HG03342 (cell line): ENCODE results near the gene A4GALT.
"Not testable (repeated sequence)": the region's sequence is repeated elsewhere in the genome, so short reads cannot be mapped to it uniquely, and the experiment has no call there.

ENCODE experiments used
- ATAC-seq: cut with Tn5 transposase; IDR thresholded peaks from one replicate; pipeline ENCODE4 v1.9.1; 2021; ENCODE audit warnings: mild to moderate bottlenecking, moderate library complexity; ENCODE audit not compliant: unreplicated experiment

Gene A4GALT

DNA sequence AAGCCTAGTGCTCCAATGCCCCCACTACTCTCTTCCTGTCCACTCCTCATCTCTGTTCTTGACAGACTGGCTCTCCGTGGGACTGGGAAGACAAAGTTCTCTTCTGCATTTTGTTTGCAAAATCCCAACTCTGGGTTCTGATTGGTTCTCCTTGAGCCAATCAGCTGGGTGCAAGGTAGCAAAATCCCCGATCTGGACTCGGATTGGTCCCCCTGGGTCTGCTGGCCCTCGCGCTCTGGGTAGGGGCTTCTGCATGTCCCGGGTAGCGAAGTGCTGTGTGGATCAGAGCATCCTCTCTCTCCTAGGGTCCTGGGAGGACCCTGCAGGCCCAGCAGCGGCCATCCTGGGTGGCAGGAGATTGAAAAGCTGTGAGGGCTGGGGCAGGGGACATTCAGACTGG lies 22.3 kb upstream of the A4GALT start:
- ATAC-seq, result no peak

DNA sequence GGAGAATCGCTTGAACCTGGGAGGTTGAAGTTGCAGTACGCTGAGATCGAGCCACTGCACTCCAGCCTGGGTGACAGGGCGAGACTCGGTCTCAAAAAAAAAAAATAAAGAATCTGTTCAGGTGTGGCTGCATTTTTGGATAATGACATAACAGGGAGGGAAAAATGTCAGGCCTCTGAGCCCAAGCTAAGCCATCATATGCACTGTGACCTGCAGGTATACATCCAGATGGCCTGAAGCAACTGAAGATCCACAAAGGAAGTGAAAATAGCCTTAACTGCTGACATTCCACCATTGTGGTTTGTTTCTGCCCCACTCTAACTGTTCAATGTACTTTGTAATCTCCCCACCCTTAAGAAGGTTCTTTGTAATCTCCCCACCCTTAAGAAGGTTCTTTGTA lies 19.6 kb upstream of the A4GALT start:
- not testable (repeated sequence) for ATAC-seq

DNA sequence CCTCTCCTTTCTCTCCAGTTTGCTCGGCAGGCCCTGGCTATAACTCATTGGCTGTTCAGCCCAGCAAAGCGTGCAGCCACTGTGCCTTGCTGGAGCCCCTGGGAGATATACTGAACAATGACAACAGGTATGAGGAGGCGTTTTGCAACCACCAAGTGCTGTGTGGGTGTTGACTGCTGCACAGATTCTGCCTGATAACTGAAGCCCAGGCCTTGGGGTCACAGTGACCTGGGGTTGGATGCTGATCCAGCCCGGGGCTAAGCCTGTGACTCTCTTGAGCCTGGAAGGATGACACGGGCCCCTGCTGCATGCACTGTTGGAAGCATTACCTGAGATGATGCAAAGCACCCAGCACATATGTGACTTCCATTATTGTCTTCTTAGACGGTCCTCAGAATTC lies 13.7 kb upstream of the A4GALT start:
- ATAC-seq, result no peak

DNA sequence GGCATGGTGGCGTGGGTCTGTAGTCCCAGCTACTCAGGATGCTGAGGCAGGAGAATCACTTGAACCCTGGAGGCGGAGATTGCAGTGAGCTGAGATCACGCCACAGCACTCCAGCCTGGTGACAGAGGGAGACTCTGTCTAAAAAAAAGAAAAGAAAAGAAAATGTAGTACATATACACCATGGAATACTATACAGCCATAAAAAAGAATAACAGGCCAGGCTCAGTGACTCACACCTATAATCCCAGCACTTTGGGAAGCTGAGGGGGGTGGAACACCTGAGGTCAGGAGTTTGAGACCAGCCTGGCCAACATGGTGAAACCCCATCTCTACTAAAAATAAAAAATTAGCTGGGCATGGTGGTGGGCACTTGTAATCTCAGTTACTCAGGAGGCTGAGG lies 12.7 kb upstream of the A4GALT start:
- not testable (repeated sequence) for ATAC-seq

DNA sequence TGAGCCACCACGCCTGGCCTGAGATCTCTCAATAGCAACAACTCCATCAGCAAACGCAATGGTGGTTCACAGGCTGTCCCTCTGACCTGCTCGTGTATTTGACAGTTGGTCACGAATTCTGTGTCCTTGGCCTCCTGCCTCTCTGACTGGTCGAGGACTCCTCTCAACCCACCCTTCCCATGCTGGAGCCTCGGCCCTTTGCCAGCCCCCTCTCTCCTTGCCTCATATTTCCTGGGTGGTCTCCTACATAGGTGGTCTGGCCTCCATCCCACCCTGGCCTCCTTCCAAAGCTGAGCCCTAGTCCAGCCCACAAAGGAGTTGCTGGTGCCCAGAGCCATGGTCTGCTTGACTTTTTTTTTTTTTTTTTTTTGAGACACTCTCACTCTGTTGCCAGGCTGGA lies 11.4 kb upstream of the A4GALT start:
- no peak for ATAC-seq

DNA sequence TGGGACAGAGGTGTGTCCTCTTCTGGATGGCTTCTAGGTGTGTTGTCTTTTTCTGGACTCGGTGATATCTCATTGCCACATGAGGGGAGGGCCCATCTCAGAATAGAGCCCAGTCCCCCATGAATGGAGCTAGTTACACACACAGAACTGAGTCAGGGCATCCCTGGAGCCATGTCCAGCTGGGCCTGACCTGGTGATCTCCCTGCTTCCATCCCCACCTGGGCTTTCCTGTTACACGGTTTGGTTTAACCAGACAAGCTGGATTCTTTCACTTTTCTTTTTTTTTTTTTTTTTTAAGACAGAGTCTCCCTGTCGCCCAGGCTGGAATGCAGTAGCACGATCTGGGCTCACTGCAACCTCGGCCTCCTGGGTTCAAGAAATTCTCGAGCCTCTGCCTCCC lies 6.1 kb upstream of the A4GALT start:
- ATAC-seq, result no peak

DNA sequence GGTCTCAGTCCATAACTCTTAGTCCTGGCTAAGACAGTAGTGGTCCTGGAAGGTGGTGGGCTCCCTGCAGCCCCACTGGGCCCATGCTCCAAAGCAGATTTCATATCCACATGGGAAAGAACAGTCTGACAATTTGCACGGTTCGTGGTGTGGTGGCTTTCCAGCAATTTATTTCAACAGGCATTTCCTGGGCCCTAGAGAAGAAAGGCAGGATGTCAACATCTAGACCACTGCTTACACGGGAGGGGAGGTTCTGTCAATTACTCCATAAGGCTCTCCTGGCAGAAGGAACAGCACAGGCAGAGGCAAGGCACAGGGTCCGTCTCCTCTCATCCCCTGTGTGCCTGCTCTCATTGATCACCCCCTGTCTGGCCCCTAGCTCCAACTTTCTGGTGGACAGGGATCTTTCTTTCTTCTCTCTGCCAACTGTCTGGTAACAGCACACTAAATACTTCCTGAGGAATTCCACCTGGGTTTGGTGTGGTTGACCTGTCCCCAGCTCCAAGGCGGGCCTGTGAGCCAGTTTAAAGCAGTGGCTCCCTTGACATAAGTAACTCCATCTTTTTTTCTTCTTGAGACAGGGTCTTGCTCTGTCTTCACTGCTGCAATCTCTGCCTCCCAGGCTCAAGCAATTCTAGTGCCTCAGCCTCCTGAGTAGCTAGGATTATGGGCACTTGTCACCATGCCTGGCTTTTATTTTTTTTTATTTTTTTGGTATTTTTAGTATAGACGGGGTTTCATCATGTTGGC lies 5.1 kb upstream of the A4GALT start:
- ATAC-seq, result no peak

DNA sequence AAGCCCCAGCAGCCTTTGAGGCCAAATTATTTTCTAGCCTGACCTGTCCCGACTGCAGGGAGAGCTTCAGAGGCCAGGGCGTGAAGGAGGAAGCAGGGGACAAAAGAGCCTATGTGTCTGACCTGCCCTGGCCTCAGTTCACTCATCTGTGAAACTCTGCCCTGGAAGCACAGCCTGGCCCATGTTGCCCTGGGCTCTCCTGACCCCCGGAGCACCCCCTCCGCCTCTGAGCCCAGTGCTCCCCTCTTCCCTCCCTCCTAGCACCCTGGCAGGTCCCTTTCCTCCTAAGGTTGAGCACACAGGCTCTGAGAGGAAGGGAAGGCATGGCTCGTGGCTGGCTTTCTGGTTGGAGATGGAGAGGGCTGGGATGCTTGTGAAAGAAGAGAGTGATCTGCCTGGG lies 3.4 kb upstream of the A4GALT start:
- ATAC-seq, result no peak

DNA sequence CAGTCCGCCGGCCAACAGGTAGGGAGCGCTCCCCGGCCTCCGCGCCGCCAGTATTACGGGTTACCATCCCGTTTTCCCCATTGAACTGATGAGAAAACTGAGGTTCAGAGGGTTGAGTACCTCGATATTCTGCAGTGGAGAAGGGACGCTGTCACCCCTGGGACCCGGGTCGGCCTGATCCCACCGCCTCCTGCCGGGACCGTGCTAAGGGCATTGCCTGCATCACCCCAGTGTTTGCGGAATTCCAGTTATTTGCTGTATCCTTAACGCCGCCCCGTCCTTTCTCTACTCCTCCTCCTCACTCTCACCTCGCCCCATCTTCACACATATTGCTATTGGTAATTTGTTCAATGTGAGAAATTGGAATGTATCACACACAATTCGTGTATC lies 370 bp upstream of the A4GALT start:
- no peak for ATAC-seq

DNA sequence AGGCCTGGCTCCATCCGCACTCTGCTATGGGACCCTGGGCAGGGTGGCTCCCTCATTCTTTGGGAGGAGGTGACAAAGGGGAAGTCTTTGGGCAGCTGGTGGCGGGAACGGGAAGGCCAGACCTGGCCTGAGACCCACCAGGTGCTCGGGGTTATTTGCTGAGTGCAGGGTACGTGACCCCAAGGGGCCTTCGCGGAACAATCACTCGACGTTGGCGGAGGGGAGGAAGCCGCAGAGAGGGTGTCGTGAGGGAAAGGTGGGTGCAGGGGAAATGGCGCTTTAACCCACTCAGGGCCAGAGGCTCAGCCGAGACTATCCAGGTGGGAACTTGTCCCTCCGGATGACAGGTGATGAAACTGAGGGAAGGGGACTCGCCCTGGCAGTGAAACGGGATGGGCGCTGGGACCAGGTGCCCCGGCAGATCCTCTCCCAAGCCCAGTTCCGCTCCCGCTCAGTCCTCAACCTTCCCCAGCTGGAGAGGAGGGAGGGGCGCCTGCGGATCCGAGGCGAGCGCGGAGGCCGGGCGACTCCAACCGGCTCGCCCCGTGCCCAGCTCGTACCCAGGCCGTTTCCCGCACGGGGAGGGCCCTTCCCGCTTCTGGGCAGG lies 911 bp downstream of the A4GALT start:
- no peak for ATAC-seq

DNA sequence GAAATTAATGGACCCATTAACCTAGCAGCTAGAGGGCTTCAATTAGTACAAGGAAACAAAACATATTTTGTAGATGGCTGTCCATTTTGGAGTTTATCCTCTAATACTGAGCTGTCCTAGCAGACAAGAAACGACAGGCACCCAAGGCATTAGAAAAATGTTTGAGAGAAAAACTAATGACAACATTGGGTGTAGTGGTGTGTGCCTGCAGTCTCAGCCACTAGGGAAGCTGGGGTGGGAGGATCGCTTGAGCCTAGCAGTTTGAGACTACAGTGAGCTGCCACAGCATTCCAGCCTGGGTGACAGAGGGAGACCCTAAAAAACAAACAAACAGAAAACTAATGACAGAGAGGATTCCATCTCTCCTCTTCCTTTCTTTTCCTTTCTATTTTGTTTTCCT lies 1.5 kb downstream of the A4GALT start:
- ATAC-seq, result no peak

DNA sequence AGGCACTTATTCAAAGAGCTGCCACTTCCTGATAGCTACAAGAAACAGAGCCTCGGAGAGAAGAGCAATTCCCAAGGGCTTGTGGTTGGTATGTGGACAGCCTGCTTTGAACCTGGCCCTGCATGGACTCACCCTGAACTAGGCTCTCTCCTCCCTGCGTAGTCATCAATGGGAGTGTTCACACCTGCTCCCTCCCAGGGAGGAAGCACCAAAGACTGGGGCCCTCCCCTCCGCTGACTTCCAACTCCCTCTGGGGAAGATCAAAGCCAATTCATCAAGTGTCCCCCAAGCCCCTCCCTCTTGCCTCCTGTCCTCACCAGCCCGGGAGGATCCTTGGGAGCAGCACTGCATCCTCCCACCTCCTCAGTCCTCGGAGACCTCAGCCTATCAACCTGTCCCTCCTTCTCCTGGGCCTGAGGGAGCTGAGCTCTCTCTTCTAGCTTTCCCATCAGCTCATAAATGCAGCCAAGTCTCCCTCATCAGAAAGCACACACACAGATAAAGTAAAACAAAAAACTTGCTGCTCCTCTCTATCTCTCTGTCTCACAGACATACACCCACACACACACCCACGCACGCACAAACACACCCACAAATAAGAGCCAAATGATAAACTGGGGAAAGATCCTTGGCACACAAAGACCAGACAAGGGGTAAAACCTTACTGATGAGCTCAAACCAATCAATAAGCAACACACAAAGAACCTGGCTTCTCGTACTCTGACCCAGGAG lies 3.3 kb downstream of the A4GALT start:
- peak; percentile 24 for ATAC-seq

DNA sequence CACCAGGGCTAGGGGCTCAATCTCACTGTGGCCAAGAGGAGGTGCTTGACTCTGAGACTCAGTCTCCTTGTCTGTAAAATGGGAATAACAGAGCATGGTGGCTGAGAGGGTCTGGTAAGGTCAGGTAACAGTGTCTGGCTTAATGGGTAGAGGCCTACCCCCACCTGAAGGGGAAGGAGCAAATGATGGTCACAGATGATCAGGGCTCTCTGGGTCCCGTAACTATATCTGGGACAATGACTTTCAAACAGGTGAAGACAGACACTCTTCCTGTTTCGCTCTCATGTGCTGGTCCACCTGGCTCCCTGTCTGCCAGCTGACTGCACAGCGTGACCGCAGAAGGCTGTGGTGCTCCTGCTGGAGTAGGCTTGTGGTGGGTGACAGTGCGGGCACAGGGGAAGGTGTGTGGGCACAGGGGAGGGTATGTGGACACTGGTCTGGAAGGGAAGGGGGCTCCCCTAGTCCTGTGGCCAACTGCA lies 4.0 kb downstream of the A4GALT start:
- peak; percentile 46 for ATAC-seq

DNA sequence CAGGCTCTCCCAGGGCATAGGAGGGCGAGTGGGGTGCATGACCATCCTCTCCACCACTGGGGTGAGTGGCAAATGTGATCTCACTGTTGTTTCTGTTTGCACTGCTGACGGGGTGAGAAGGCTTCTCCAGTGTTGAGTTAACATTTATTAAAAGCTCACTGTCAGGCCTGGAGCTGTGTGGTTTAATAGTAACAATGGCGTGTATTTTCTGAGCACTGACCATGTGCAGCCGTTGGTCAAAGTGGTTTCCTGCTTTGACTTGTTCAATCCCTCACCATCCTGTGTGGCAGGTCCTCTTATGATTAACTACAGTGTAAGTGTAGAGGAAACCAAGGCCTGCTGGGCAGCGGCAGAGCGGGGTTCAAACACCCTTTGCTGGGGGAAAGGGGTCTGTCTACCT lies 4.4 kb downstream of the A4GALT start:
- ATAC-seq, result peak; percentile 19

DNA sequence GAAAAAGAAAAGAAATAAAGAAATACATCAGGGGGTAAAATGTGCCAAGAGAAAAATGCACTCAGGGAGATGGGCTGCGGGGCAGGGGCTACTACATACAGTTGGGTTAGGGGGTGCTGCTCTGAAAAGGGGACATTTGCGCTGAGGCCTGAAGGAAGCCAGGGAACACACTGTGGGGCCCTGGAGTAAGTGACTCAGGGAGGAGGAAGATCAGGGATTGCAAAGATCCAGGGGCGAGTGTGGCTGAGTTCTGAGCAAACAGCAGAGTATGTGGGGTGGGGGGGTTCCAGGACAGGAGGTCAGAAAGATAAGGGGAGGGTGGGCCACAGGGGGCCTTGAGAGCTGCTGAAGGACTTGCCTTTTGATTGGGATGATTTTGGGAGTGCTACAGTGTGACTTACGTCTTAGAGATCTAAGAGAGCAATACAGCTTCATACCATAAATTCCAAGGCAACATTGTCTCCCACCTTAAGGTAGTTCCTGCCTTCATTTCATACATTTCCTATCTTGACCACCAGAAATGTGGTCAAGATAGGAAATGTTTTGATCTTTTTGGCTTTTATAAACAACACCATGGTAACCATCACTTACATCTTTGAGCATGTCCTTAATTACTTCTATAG lies 5.8 kb downstream of the A4GALT start:
- no peak for ATAC-seq

DNA sequence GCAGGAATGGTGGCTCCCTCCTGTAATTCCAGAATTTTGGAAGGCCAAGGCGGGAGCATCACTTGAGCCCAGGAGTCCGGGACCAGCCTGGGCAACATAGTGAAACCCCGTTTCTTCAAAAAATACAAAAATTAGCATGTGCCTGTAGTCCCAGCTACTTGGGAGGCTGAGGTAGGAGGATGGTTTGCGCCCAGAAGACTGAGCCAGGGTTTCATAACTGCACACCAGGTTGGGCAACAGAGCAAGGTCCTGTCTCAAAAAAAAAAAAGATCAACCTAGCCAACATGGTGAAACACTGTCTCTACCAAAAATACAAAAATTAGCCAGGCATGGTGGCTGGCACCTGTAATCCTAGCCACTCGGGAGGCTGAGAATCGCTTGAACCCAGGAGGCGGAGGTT lies 6.4 kb downstream of the A4GALT start:
- no peak for ATAC-seq

DNA sequence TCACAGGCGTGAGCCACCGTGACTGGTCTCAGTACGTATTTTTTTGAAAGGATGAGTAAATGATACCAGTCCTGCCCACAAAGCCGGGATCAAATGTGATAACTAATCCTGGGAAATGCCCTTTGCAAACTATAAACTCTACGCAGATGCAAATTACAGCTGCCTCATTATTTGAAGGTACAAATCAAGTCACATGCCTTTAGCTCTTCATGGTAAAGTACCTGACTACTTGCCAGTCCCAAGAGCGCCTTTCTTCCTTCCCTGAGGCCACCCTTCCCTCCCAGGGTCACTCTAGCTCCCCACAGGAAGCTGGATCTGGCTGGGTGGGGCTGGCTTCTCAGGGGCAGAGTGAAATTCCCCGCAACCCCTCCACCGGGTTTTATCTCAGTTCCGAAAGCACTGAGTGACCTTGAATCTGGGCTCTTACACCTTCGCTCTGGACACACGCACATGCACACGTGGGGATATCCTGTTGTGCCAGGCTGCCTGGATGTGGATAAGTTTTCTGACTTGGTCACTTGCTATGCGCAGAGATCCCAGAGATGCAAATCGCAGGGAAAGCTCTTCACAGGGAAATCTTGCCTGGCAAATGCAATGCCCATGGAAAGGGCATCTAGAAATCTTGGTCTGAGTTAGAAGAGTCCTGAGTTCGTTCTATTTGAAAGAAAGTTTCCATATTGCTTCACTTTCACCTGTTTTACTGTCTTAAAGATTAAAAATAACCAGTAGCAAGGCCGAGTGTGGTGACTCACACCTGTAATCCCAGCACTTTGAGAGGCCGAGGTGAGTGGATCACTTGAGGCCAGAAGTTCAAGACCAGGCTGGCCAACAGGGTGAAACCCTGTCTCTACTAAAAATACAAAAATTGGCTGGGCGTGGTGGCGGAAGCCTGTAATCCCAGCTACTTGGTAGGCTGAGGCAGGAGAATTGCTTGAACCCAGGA lies 8.5 kb downstream of the A4GALT start:
- no peak for ATAC-seq

DNA sequence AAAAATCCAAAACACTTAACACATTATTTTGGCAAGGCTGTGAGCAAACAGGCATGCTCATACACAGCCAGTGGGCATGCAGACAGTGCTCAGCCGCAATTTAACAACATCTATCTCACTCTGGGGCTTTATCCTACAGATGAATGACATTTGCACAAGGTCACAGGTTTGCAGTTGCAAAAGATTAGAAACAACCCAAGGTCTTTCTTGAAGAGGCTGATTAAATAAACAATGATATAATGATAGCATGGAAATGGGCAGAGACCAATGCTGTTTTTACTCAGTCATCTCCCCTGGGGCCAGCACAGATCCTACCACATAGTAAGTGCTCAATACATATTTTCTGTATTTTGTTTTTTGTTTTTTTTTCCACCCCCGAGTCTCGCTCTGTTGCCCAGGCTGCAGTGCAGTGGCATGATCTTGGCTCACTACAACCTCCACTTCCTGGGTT lies 9.4 kb downstream of the A4GALT start:
- ATAC-seq, result no peak

DNA sequence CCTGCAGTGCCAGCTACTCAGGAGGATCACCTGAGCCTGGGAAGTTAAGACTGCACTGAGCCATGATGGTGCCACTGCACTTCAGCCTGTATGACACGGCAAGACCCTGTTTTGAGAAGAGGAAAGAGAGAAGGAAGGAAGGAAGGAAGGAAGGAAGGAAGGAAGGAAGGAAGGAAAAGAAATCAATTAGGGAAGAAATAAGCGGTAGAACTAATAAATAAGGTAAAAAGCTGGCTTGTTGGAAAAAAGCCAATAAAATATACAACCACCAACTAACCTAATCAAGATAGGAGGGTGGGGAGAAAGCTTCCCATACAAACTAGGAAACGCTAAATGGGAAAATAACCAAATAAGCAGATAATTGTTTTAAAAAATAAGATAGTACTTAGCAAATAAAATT lies 12.3 kb downstream of the A4GALT start:
- no peak for ATAC-seq

DNA sequence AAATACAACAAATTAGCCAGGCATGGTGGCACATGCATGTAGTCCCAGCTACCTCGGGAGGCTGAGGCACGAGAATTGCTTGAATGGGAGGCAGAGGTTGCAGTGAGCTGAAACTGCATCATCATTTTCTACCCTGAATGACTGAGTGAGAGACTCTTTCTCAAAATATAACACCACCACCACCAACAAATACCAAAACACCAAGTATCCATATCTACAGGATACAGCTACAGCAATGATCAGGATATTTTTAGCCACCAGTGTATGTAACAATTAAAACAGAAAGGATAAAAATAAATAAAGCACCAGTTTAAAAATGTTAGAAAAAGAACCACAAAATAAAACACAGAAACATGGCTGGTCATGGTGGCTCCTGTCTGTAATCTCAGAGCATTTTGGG lies 13.2 kb downstream of the A4GALT start:
- no peak for ATAC-seq
